ENCODE results near the gene RHEBL1. TPM values are rescaled to one million over a fixed set of nuclear protein-coding genes. Genes with fewer than 3 reads are reported as not detected.

Gene RHEBL1
- total RNA-seq, 3 donors from 2014 or later = 0.59 to 1.3 TPM; not detected in 1

DNA sequence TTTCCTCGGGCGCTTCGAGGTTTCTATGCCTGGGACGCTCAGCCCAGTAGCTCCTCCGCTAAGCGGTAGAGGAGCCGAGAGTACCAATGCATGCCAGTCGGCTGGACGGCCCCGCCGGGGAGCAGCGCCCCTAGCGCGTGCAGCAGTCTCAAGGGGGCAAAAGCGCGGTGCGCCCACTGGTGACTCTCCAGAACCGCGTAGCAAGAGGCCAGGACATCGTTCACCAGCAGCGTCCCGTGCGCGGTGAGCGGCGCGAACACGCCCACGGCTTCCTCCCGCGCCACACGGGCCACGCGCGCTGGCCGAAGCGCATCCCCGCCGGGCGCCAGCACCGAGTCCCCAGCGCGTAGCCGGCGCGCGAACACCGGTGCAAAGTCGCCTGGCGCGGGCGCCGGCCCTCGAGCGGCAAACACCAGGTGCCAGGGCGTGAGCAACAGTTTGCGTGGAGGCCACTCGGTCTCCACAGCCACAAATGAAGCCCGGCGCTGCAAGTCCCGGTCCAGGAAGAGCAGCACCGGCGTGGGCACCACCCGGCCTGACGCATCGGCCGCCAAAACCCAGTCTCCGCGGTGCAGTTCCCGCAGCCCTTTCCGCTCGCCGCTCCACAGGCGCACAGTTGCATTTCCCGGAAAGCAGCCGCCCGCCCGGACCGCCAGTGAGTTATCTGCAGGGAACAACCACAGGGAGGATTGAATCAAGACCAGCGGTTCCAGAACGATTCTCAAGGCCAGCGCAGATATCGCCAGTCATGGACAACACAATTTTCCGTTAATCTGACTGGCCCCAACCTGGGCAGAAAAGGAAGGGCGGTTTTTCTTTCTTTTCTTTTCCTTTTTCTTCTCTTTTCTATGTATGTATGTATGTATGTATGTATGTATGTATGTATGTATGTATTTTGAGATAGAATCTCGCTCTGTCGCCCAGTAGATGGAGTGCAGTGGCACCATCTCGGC is 20.3 kb upstream of the RHEBL1 start:
- Histone ChIP-seq H3K4me1 (peaks cover 18 to 28% of the 10 kb centered on the region in 2 donors), H3K9me3 (no peaks in the 10 kb centered on the region), H3K27ac (no peak overlapping the region), H3K36me3 (no peaks in the 10 kb centered on the region), H3K4me3 (peak overlapping the region; percentile 25 to 60 (median 33)), H3K27me3 (peaks cover 11 to 60% of the 10 kb centered on the region in 2 donors)
- no peak for DNase-seq (ENCODE audit: low spot score in 2 of 2)
- intact Hi-C loops (cut with DNase I; ENCODE audit: low total_unique reads) = no loop called here
- no peak for TF ChIP-seq POLR2A (IDR thresholded peaks at IDR 0.05)

DNA sequence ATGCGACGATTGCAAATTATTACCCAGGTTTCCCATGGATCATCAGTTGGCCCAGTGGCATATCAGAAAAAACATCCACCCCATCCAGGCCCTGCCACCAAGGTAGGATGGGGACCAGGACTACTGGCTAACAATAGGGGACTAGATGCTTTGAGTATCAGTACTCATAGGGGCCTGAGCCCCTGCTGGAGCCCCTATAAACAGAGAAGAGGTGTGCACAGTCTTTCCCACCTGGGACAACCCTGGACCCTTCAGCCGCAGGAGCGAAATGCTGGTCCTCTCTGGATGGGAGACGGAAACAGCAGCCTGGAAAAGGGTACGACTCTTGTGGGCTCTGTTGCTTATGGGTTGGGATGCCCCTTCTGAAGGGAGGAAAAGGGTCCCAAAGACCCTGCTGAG is 19.2 kb upstream of the RHEBL1 start:
- Histone ChIP-seq H3K27ac (no peak overlapping the region), H3K9me3 (no peaks in the 10 kb centered on the region), H3K4me1 (peaks cover 10 to 18% of the 10 kb centered on the region in 2 donors), H3K4me3 (no peak overlapping the region), H3K36me3 (no peaks in the 10 kb centered on the region), H3K27me3 (peaks cover 7 to 51% of the 10 kb centered on the region in 2 donors)
- TF ChIP-seq POLR2AphosphoS5 (IDR thresholded peaks at IDR 0.05) (no peak), POLR2A (IDR thresholded peaks at IDR 0.05) (no peak)
- TF ChIP-seq, protein P1, sequence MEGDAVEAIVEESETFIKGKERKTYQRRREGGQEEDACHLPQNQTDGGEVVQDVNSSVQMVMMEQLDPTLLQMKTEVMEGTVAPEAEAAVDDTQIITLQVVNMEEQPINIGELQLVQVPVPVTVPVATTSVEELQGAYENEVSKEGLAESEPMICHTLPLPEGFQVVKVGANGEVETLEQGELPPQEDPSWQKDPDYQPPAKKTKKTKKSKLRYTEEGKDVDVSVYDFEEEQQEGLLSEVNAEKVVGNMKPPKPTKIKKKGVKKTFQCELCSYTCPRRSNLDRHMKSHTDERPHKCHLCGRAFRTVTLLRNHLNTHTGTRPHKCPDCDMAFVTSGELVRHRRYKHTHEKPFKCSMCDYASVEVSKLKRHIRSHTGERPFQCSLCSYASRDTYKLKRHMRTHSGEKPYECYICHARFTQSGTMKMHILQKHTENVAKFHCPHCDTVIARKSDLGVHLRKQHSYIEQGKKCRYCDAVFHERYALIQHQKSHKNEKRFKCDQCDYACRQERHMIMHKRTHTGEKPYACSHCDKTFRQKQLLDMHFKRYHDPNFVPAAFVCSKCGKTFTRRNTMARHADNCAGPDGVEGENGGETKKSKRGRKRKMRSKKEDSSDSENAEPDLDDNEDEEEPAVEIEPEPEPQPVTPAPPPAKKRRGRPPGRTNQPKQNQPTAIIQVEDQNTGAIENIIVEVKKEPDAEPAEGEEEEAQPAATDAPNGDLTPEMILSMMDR (IDR thresholded peaks at IDR 0.05) = no peak
- intact Hi-C loops (cut with DNase I; ENCODE audit: low total_unique reads) = no loop called here
- DNase-seq (ENCODE audit: low spot score in 2 of 2) = no peak

DNA sequence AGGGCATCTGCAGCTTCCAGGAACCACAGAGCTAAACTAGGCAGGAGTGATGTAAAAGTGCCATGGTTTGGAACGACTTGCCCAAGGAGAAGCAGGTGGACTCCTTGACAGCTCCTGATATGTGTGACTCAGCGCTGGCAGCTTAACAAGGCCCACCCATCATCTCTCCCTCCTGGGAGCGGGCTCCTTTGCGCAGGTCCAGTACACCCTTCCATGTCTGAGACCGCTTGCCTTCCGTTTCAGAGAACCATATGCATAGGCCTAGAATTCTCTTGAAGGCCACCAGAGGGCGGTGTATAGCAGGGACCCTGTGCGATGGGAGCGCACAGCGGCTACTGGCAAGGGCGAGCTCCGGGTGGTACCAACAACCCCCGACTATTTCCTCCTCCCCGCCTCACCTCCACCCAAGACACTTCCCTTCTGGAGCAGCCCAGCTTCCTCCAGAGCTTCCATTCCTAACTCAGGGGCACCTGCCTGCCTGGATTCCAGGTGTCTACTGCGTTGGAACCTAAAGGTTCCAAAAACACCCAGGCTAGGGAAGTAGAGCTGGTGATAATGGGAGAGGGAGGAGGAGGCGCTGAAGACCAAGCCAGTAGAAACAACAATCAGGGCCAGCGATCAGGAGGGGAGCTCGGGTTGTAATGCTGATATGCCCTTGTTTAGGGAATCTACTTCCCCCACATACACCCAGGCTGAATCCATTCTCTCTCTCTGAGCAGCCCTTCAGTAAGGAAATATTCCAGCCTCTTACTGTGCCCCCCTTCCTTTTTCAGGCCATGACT is 18.6 kb upstream of the RHEBL1 start:
- no peak for DNase-seq (ENCODE audit: low spot score in 2 of 2)
- intact Hi-C loops (cut with DNase I; ENCODE audit: low total_unique reads) = no loop called here
- Histone ChIP-seq H3K4me1 (peaks cover 10 to 16% of the 10 kb centered on the region in 2 donors), H3K9me3 (no peaks in the 10 kb centered on the region), H3K27me3 (peaks cover 5 to 45% of the 10 kb centered on the region in 2 donors), H3K27ac (no peak overlapping the region), H3K4me3 (peak overlapping the region in 1 of 3 donors; percentile 37), H3K36me3 (no peaks in the 10 kb centered on the region)
- TF ChIP-seq POLR2A (IDR thresholded peaks at IDR 0.05) = no peak
- TF ChIP-seq, protein P1 (IDR thresholded peaks at IDR 0.05) = peak; percentile 63 to 74 (median 70)

DNA sequence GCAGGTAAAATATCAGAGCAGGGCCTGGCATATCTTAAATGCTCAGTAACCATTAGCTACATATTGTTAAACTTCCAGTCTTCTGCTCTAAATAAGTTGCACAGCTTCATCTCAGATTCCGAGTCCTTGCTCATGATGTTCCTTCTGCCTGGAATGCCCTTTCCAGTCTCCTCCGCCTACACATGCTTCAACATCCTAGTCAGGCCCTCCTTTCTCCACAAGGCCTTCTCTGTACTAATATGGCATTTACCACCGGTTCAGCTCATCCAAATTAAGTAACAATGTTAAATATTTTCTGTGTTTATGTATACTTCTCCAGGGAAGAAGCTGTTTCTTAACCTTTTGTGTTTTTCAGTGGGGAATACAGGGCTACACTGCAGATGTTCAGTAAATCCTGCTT is 16.3 kb upstream of the RHEBL1 start:
- no peaks in the 10 kb centered on the region for H3K36me3 ChIP-seq
- no peak overlapping the region for H3K4me3 ChIP-seq
- H3K9me3 ChIP-seq = no peaks in the 10 kb centered on the region
- intact Hi-C loops (cut with DNase I; ENCODE audit: low total_unique reads) = no loop called here
- peaks cover 8 to 10% of the 10 kb centered on the region in 2 donors for H3K4me1 ChIP-seq
- TF ChIP-seq POLR2AphosphoS5 (IDR thresholded peaks at IDR 0.05) (no peak), POLR2A (IDR thresholded peaks at IDR 0.05) (no peak)
- TF ChIP-seq, protein P1 (IDR thresholded peaks at IDR 0.05) = no peak
- no peak for DNase-seq (ENCODE audit: low spot score in 2 of 2)
- no peak overlapping the region for H3K27ac ChIP-seq
- peaks cover 4 to 24% of the 10 kb centered on the region in 2 donors for H3K27me3 ChIP-seq

DNA sequence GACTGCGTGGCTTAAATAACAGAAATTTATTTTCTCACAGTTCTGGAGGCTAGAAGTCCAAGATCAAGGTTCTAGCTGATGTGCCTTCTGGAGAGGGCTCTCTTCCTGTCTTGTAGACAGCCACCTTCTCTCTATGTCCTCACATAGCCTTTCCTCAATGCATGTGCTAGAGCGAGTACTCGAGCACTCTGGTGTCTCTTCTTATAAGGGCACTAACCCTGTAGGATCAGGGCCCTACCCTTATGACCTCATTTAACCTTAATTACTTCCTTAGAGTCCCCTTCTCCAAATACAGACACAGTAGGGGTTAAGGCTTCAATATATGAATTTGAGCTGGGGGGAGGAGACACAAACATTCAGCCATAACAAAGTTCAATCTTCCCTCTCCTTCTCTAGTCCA is 14.7 kb upstream of the RHEBL1 start:
- no peak for DNase-seq (ENCODE audit: low spot score in 2 of 2)
- no peak for TF ChIP-seq POLR2A (IDR thresholded peaks at IDR 0.05)
- no peak for TF ChIP-seq POLR2AphosphoS5 (IDR thresholded peaks at IDR 0.05)
- TF ChIP-seq, protein P1 (IDR thresholded peaks at IDR 0.05) = no peak
- peaks cover 0 to 2% of the 10 kb centered on the region in 2 donors for H3K4me1 ChIP-seq
- no peak overlapping the region for H3K4me3 ChIP-seq
- H3K36me3 ChIP-seq = no peaks in the 10 kb centered on the region
- H3K27ac ChIP-seq = no peak overlapping the region
- intact Hi-C loops (cut with DNase I; ENCODE audit: low total_unique reads) = no loop called here
- peaks cover 0 to 9% of the 10 kb centered on the region in 2 donors for H3K27me3 ChIP-seq
- H3K9me3 ChIP-seq = no peaks in the 10 kb centered on the region

All from breast epithelium (tissue), 4 donors.